Measurements from ENCODE around the gene HSPBAP1.
A peak's percentile ranks its signal among the peaks of the same experiment; 100 is the strongest.

Gene HSPBAP1

GRCh38 chr3:122793568-122794416, at the start of gene HSPBAP1:
HSPBAP1 (minus strand) TSS chr3:122793831; CDS start chr3:122793680, 151 bp downstream.
- DNase-seq, result no peak

- DNase-seq, result no peak
These were observed 42.0 kb upstream of the HSPBAP1 start for GRCh38 chr3:122835590-122835989.

- no peak for DNase-seq
These were observed 34.6 kb upstream of the HSPBAP1 start for GRCh38 chr3:122828281-122828680.

- no peak for DNase-seq
These were observed 32.6 kb upstream of the HSPBAP1 start for GRCh38 chr3:122826278-122826677.

GRCh38 chr3:122825460-122825859, 31.8 kb upstream of the HSPBAP1 start:
- peak; percentile 81 for DNase-seq

- no peak for DNase-seq
These were observed 31.1 kb upstream of the HSPBAP1 start for GRCh38 chr3:122824465-122825381.

- DNase-seq, result no peak
These were observed 23.0 kb upstream of the HSPBAP1 start for GRCh38 chr3:122816587-122816986.

- DNase-seq, result no peak
These were observed 17.1 kb upstream of the HSPBAP1 start for GRCh38 chr3:122810734-122811133.

- DNase-seq, result no peak
These were observed 10.3 kb upstream of the HSPBAP1 start for GRCh38 chr3:122803977-122804376.

GRCh38 chr3:122802323-122802722, 8.7 kb upstream of the HSPBAP1 start:
- no peak for DNase-seq

GRCh38 chr3:122800706-122801237, 7.1 kb upstream of the HSPBAP1 start:
- DNase-seq, result no peak

GRCh38 chr3:122800031-122800430, 6.4 kb upstream of the HSPBAP1 start:
- no peak for DNase-seq

GRCh38 chr3:122799322-122799721, 5.7 kb upstream of the HSPBAP1 start:
- DNase-seq, result no peak

GRCh38 chr3:122797291-122797690, 3.7 kb upstream of the HSPBAP1 start:
- no peak for DNase-seq

GRCh38 chr3:122795674-122796195, 2.1 kb upstream of the HSPBAP1 start:
- DNase-seq, result no peak

GRCh38 chr3:122794779-122795673, 1.4 kb upstream of the HSPBAP1 start, which contains the start of gene SLC49A4:
SLC49A4 (plus strand) TSS chr3:122795069; CDS start chr3:122795193, 124 bp downstream.
- DNase-seq, result no peak

- DNase-seq, result no peak
These were observed 800 bp upstream of the HSPBAP1 start for GRCh38 chr3:122794483-122794778.

- no peak for DNase-seq
These were observed 3.9 kb downstream of the HSPBAP1 start for GRCh38 chr3:122789585-122790273.

- no peak for DNase-seq
These were observed 5.8 kb downstream of the HSPBAP1 start for GRCh38 chr3:122787872-122788271.

GRCh38 chr3:122786066-122786465, 7.6 kb downstream of the HSPBAP1 start:
- DNase-seq, result no peak

GRCh38 chr3:122785231-122785630, 8.4 kb downstream of the HSPBAP1 start:
- DNase-seq, result no peak

GRCh38 chr3:122784436-122784835, 9.2 kb downstream of the HSPBAP1 start:
- DNase-seq, result no peak

Measured in MV-4-11 (cell line).